Esophagus muscularis mucosa (tissue), 3 donors: Measurements from ENCODE around the gene TTC27.

Source experiments
- POLR2A ChIP-seq: fragments of 450-650 bp; IDR thresholded peaks from one replicate; pipeline ENCODE4 v1.6.1; 2017; ENCODE audit warnings: antibody characterized with exemption, moderate library complexity, mild to moderate bottlenecking, low read depth
- TF ChIP-seq, protein P1 (sequence below), 3 experiments: fragments of 200-600 bp in 2 of 3; fragments of 450-650 bp in 1 of 3; sonication (generic) in 2 of 3; IDR thresholded peaks; one replicate each; pipeline ENCODE4 v1.5.1; 2017 to 2019; ENCODE audit warnings: antibody characterized with exemption in 3 of 3, mild to moderate bottlenecking in 2 of 3, moderate library complexity in 1 of 3

DNA sequence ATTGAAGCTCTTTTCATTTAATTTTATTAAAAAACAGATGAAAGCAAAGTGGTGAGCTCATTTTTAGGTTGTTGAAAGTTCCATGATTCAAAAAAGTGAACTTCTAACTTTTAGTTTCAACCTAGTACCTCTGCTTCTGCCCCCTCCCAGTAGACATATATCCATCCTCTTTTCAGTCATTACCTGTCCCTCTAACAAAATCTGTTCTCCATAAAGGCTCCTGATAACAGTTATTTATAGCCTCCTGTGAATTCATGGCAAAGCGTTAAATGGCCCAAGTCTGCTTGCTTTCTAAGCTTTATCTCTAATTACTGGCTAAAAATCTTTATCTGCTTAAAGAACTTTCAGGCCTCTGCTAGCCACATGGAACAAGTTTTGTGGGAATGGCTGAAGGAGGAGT is 148.1 kb downstream of the TTC27 start:
- TF ChIP-seq, protein P1, sequence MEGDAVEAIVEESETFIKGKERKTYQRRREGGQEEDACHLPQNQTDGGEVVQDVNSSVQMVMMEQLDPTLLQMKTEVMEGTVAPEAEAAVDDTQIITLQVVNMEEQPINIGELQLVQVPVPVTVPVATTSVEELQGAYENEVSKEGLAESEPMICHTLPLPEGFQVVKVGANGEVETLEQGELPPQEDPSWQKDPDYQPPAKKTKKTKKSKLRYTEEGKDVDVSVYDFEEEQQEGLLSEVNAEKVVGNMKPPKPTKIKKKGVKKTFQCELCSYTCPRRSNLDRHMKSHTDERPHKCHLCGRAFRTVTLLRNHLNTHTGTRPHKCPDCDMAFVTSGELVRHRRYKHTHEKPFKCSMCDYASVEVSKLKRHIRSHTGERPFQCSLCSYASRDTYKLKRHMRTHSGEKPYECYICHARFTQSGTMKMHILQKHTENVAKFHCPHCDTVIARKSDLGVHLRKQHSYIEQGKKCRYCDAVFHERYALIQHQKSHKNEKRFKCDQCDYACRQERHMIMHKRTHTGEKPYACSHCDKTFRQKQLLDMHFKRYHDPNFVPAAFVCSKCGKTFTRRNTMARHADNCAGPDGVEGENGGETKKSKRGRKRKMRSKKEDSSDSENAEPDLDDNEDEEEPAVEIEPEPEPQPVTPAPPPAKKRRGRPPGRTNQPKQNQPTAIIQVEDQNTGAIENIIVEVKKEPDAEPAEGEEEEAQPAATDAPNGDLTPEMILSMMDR (IDR thresholded peaks at IDR 0.05): no peak
- no peak for TF ChIP-seq POLR2A
